Activated CD4-positive, alpha-beta T cell treated with anti-CD3 and anti-CD28 coated beads, Interleukin-2, Interleukin-4, amounts not matched to agents 100 ng/mL and 50 ng/mL, durations not matched to agents 16 hours and 8 hours (primary cell): ENCODE measurements around the gene SELENOM.
"Not testable (repeated sequence)": the region's sequence is repeated elsewhere in the genome, so short reads cannot be mapped to it uniquely, and the experiment has no call there.

Source experiments
- DNase-seq: peaks from one replicate; pipeline ENCODE4 v3.0.0-alpha.2; 2020; ENCODE audit warnings: low spot score

SELENOM gene

GRCh38 chr22:31130873-31131272, 23.5 kb upstream of the SELENOM start:
- DNase-seq = no peak

GRCh38 chr22:31128156-31128555, 20.8 kb upstream of the SELENOM start:
- no peak for DNase-seq

GRCh38 chr22:31127181-31127772, 19.9 kb upstream of the SELENOM start:
- no peak for DNase-seq

GRCh38 chr22:31126869-31127175, 19.5 kb upstream of the SELENOM start:
- no peak for DNase-seq

- no peak for DNase-seq
Measured at GRCh38 chr22:31126128-31126868, 18.9 kb upstream of the SELENOM start.

GRCh38 chr22:31125521-31126117, 18.3 kb upstream of the SELENOM start:
- DNase-seq = no peak

- DNase-seq = no peak
Measured at GRCh38 chr22:31124811-31125465, 17.6 kb upstream of the SELENOM start.

GRCh38 chr22:31124290-31124689, 16.9 kb upstream of the SELENOM start:
- DNase-seq = no peak

GRCh38 chr22:31123292-31123602, 15.9 kb upstream of the SELENOM start:
- DNase-seq = no peak

- no peak for DNase-seq
Measured at GRCh38 chr22:31122532-31123291, 15.3 kb upstream of the SELENOM start, which contains the start of gene INPP5J. INPP5J (plus strand) TSS chr22:31122966; CDS start chr22:31123015, 49 bp downstream.

GRCh38 chr22:31122196-31122531, 14.8 kb upstream of the SELENOM start:
- no peak for DNase-seq

- no peak for DNase-seq
Measured at GRCh38 chr22:31121403-31121802, 14.0 kb upstream of the SELENOM start.

- DNase-seq = no peak
Measured at GRCh38 chr22:31120642-31121041, 13.3 kb upstream of the SELENOM start.

- DNase-seq = no peak
Measured at GRCh38 chr22:31120230-31120629, 12.9 kb upstream of the SELENOM start.

- no peak for DNase-seq
Measured at GRCh38 chr22:31119026-31119717, 11.8 kb upstream of the SELENOM start.

GRCh38 chr22:31118046-31118820, 10.9 kb upstream of the SELENOM start:
- DNase-seq = no peak

GRCh38 chr22:31112547-31113091, 5.3 kb upstream of the SELENOM start:
- not testable (repeated sequence) for DNase-seq

GRCh38 chr22:31107894-31108218, 488 bp upstream of the SELENOM start:
- DNase-seq = no peak

GRCh38 chr22:31106731-31107177, 614 bp downstream of the SELENOM start:
- DNase-seq = no peak

- DNase-seq = no peak
Measured at GRCh38 chr22:31106001-31106571, 1.3 kb downstream of the SELENOM start.
